Testis (tissue), 3 donors: ENCODE measurements around the gene TEX14. TPM values are rescaled to one million over a fixed set of nuclear protein-coding genes. Genes with fewer than 3 reads are reported as not detected.
A peak's percentile ranks its signal among the peaks of the same experiment; 100 is the strongest.
"Not testable (repeated sequence)": the region's sequence is repeated elsewhere in the genome, so short reads cannot be mapped to it uniquely, and the experiment has no call there.

Source experiments
- DNase-seq: peaks from one replicate; pipeline ENCODE4 v3.0.0-alpha.2; 2019
- H3K27ac ChIP-seq, 2 donors: fragments of 200-600 bp; sonication (generic); one replicate each; pipeline ENCODE4 v1.5.1; 2019
- H3K27me3 ChIP-seq: fragments of 200-600 bp; sonication (generic); one replicate; pipeline ENCODE4 v1.5.1; 2019
- H3K36me3 ChIP-seq: fragments of 200-600 bp; sonication (generic); one replicate; pipeline ENCODE4 v1.5.1; 2017; ENCODE audit warnings: low read depth; ENCODE audit errors: missing control alignments
- H3K4me1 ChIP-seq: fragments of 200-600 bp; sonication (generic); one replicate; pipeline ENCODE4 v1.5.1; 2019
- H3K4me3 ChIP-seq, 2 donors: fragments of 200-600 bp; sonication (generic); one replicate each; pipeline ENCODE4 v1.5.1; 2017 to 2019
- H3K9me3 ChIP-seq: fragments of 200-600 bp; sonication (generic); one replicate; pipeline ENCODE4 v1.5.1; 2017
- POLR2A ChIP-seq: fragments of 450-650 bp; IDR thresholded peaks from one replicate; pipeline ENCODE4 v1.6.1; 2017; ENCODE audit warnings: antibody characterized with exemption, mild to moderate bottlenecking, moderate library complexity
- WGBS, 2 donors: methylation state at CpG; one replicate each; pipeline ENCODE4 v1.1.5; 2018; 5-methylcytosine and 5-hydroxymethylcytosine counted together
- intact Hi-C: fragments of 100-400 bp; cut with DNase I; formaldehyde crosslinking; loops from one replicate; pipeline ENCODE4 v1.15.1; 2023; ENCODE audit warnings: low total_unique reads
- polyA plus RNA-seq: library from polyadenylated mRNA; stranded (reverse); fragments of 350-450 nt; fragmentation: Illumina TruSeq; extraction: RNeasy Lipid Tissue Mini Kit (QIAGEN cat#74804); gene quantifications from one replicate; pipeline ENCODE4 v1.2.3, GENCODE V29; 2014; ENCODE audit warnings: low read depth, low replicate concordance; ENCODE audit not compliant: insufficient read depth
- total RNA-seq, 2 donors: library from RNA; depleted of rRNA; stranded (reverse); fragments of >200 nt; gene quantifications; one replicate each; pipeline ENCODE4 v1.2.3, GENCODE V29; 2016
- TF ChIP-seq, protein P1 (sequence below), 3 experiments: fragments of 450-650 bp in 2 of 3; fragments of 200-600 bp in 1 of 3; sonication (generic) in 1 of 3; IDR thresholded peaks; one replicate each; pipeline ENCODE4 v1.5.1; 2016 to 2019; ENCODE audit warnings: antibody characterized with exemption in 3 of 3, mild to moderate bottlenecking in 2 of 3, moderate library complexity in 1 of 3

The TEX14 gene
- total and polyA plus RNA-seq, 3 donors from 2014 or later = 27.7 to 96.5 (median 37.2) TPM

DNA sequence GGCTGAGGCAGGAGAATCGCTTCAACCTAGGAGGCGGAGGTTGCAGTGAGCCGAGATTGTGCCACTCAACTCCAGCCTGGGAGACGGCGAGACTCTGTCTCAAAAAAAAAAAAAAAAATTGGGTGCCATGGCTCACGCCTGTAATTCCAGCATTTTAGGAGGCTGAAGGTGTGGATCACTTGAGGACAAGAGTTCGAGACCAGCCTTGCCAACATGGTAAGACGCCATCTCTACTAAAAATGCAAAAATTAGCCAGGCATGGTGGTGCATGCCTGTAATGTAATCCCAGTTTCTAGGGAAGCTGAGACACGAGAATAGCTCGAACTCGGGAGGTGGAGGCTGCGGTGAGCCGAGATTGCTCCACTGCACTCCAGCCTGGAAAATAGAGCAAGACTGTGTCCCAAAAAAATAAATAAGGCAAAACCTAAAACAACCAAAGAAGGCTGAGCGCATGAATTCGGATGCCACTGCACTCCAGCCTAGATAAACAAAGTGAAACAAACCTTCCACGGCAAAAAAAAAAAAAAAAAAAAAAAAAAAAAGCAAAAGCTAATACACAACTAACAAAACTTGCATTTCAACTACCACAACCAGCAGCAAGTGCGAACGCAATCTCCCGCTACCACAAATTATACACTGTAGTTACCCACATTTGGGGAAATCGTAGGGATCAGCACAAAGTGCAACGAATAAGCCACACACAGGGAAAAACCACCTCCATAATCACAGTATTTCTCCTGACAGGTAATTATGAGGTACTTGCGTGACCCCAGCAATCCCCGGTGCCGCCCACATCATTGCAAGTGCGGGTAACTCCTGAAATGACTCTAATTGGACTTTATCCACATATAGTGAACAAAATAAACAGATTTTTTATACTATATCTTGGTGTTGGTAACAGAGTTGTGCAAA lies 25.6 kb downstream of the TEX14 start:
- no peaks in the 10 kb centered on the region for H3K36me3 ChIP-seq
- WGBS, 2 donors = 64 to 69% methylated on average over 25 of the region's 25 CpGs
- H3K9me3 ChIP-seq = no peaks in the 10 kb centered on the region
- H3K4me3 ChIP-seq = peak overlapping the region; percentile 19 to 39
- H3K27ac ChIP-seq = peak overlapping the region in 1 of 2 donors; percentile 50
- intact Hi-C loops = no loop called here
- no peak for TF ChIP-seq POLR2A
- TF ChIP-seq, protein P1, sequence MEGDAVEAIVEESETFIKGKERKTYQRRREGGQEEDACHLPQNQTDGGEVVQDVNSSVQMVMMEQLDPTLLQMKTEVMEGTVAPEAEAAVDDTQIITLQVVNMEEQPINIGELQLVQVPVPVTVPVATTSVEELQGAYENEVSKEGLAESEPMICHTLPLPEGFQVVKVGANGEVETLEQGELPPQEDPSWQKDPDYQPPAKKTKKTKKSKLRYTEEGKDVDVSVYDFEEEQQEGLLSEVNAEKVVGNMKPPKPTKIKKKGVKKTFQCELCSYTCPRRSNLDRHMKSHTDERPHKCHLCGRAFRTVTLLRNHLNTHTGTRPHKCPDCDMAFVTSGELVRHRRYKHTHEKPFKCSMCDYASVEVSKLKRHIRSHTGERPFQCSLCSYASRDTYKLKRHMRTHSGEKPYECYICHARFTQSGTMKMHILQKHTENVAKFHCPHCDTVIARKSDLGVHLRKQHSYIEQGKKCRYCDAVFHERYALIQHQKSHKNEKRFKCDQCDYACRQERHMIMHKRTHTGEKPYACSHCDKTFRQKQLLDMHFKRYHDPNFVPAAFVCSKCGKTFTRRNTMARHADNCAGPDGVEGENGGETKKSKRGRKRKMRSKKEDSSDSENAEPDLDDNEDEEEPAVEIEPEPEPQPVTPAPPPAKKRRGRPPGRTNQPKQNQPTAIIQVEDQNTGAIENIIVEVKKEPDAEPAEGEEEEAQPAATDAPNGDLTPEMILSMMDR (IDR thresholded peaks at IDR 0.05) = no peak
- H3K27me3 ChIP-seq = no peaks in the 10 kb centered on the region
- DNase-seq = no peak
- H3K4me1 ChIP-seq = no peaks in the 10 kb centered on the region

DNA sequence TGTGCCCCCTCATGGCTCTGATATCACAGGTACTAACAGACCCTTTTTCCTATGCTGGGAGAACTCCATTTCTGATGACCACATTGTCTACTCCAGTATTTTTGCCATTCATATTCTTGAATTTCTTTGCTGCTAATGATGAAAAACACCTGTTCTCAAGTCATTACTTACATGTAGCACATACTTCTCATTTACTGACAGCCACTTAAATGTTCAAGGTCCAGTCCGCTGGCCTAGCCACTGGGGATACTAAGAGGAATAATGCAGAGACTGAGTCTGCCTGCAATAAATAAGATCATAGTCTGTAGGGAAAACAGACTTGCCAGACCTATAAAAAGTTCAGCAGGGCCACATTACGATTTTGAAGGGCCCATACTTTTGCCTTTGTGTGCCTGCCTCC lies 27.5 kb downstream of the TEX14 start:
- Histone ChIP-seq H3K36me3 (no peaks in the 10 kb centered on the region), H3K9me3 (no peaks in the 10 kb centered on the region), H3K4me1 (no peaks in the 10 kb centered on the region), H3K4me3 (no peak overlapping the region), H3K27ac (no peak overlapping the region), H3K27me3 (no peaks in the 10 kb centered on the region)
- TF ChIP-seq, protein P1 (IDR thresholded peaks at IDR 0.05) = no peak
- no peak for TF ChIP-seq POLR2A
- intact Hi-C loops = no loop called here
- WGBS, 2 donors = 75 to 83% methylated on average over 2 of the region's 2 CpGs
- no peak for DNase-seq

DNA sequence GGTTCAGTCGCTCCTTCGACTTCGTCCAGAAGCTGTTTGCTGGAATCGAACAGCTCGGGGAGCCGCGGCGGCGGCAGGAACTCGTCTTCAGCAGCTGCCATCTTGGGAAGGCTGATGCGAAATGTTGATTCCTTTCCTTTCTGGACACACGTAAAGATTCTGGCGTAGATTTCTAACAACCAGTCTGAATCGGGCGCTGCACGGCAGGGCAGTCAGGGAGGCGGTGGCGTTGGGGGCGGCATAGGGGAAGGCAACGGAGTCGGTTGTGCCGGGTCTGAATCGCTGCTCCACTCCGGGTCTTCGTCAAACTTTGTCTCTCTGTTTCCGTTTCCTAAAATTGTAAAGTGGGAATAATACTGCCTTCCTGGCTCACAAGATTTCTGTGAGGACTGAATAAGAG lies 30.3 kb downstream of the TEX14 start:
- 73 to 80% methylated on average over 26 of the region's 26 CpGs for WGBS, 2 donors
- H3K9me3 ChIP-seq = no peaks in the 10 kb centered on the region
- no peaks in the 10 kb centered on the region for H3K36me3 ChIP-seq
- no peak overlapping the region for H3K27ac ChIP-seq
- H3K27me3 ChIP-seq = no peaks in the 10 kb centered on the region
- H3K4me1 ChIP-seq = no peaks in the 10 kb centered on the region
- intact Hi-C loops = no loop called here
- no peak for DNase-seq
- no peak for TF ChIP-seq POLR2A
- TF ChIP-seq, protein P1 (IDR thresholded peaks at IDR 0.05) = no peak
- peak overlapping the region in 1 of 2 donors; percentile 31 for H3K4me3 ChIP-seq

DNA sequence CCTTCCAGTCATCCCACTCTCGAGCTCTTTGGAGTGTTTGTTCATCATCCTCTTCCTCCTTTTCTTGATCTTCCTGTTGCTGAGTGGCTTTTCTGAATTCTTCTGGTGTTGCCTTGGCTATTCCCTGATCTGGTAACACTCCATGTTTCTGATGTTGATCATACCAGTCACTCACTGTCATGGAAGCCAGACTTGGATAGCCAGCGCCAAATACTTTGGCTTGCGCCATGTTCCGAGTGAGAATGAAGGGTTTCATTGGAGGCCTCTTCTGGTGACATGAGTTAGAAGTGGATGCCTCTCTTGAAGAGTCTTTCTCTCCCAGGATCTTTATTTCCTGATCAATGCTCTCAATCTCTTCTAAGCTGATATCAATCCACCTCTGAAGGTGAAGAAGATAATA lies 31.2 kb downstream of the TEX14 start:
- intact Hi-C loops = no loop called here
- Histone ChIP-seq H3K4me1 (no peaks in the 10 kb centered on the region), H3K27me3 (no peaks in the 10 kb centered on the region), H3K27ac (no peak overlapping the region), H3K9me3 (no peaks in the 10 kb centered on the region), H3K4me3 (no peak overlapping the region), H3K36me3 (no peaks in the 10 kb centered on the region)
- TF ChIP-seq, protein P1 (IDR thresholded peaks at IDR 0.05) = no peak
- TF ChIP-seq POLR2A = no peak
- 56 to 74% methylated on average over 4 of the region's 4 CpGs for WGBS, 2 donors
- no peak for DNase-seq

DNA sequence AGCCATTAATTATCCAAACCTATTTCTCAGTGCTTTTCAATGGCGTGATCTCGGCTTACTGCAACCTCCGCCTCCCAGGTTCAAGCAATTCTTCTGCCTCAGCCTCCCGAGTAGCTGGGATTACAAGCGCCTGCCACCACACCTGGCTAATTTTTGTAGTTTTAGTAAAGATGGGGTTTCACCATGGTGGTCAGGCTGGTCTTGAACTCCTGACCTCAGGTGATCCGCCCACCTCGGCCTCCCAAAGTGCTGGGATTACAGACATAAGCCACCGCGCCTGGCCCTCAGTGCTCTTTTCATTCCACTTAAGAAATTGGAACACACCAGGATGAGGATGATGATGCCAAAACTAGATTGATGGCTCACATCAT lies 32.1 kb downstream of the TEX14 start:
- intact Hi-C loops, H3K27me3 ChIP-seq, DNase-seq, H3K9me3 ChIP-seq, H3K36me3 ChIP-seq, H3K4me1 ChIP-seq: not testable (repeated sequence)
- WGBS, 2 donors = 27 to 33% methylated on average over 9 of the region's 9 CpGs
- H3K27ac ChIP-seq = peak overlapping the region; percentile 40 to 76
- peak overlapping the region; percentile 2 to 35 for H3K4me3 ChIP-seq
